Activated CD8-positive, alpha-beta memory T cell treated with anti-CD3 and anti-CD28 coated beads, Interleukin-2, amount 50 U/mL, for 1 hour (primary cell): ENCODE measurements around the gene PLA2G2A.
"Not testable (repeated sequence)": the region's sequence is repeated elsewhere in the genome, so short reads cannot be mapped to it uniquely, and the experiment has no call there.

Experiments used
- DNase-seq: peaks from one replicate; pipeline ENCODE4 v3.0.0-alpha.2; 2020; ENCODE audit errors: extremely low read depth

PLA2G2A gene, protein sequence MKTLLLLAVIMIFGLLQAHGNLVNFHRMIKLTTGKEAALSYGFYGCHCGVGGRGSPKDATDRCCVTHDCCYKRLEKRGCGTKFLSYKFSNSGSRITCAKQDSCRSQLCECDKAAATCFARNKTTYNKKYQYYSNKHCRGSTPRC

DNA sequence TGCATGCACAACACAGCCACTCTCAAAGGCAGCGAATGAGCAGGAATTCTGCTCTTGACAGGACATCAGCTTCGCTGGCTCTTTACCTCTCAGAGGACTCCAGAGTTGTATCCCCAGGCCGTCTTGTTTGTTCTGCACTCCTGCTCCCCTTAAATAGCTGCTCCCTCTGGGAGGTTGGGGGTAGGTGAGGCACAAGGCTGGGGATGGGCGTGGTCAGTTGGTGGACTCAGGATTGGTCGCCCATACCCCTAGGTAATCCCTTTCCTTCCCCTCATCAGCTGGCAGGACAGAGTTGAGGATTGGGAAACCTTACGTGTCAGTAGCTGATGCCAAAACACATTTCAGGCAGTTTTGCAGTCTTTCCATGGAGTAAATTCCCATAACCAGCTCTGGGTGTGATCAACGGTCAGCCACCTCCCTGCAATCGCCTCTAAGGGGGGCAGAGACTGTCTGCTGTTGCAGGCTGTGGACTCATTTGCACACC lies at the start of gene PLA2G2A:
TSS of gene PLA2G2A (minus strand) at position 125 of the 484 bp plus-strand sequence. CDS start 845 bp downstream, outside the sequence.
- no peak for DNase-seq

DNA sequence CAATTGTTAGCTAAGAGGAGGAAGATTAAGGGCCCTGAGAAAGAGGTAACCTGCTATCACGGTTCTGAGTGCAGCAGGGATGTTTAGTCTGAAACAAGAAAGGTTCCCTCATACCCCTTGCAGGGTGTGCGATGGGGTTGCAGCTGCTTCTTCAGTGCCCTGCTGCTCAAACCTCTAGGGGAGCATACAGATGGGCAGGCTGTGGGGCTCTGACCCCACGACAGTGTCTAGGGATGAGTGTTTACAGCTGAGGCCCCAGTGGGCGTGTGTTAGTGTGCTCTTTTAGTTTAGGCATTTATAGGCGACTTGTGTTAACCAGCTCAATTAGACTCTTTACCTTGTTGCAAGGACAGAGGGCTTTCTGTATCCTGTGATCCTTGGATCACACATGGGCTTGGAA lies 49.3 kb upstream of the PLA2G2A start:
- DNase-seq = no peak

GRCh38 chr1:20028125-20028524 lies 48.7 kb upstream of the PLA2G2A start:
- DNase-seq = no peak

DNA sequence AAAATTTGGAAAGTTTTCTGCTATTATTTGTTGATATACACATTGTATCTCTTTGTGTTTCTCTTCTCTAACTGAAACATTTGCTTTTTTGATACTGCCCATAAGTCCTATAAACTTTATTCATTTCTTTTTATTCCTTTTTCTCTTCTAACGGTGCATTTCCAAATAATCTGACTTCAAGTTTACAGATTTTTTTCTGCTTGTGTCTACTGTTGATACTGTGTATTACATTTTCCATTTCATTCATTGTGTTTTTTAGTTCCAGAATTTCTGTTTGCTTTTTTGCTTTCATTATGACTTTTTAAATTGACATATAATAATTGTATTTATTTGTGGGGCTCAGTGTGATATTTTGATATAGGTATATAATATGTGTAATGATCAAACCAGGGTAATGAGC lies 38.3 kb upstream of the PLA2G2A start:
- DNase-seq = no peak

DNA sequence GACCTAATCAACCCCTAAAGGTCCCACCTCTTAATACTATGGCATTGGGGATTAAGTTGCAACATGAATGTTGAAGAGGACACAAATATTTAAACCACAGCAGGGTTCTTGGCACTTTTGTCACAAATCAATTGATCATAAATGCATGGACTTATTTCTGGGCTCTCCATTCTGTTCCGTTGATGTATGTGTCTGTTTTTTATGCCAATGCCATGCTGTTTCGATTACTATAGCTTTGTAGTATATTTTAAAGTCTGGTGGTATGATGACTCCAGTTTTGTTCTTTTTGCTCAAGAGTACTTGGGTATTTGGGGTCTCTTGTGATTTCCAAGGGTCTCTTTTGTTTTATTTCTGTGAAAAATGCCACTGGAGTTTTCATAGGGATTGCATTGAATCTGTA lies 34.7 kb upstream of the PLA2G2A start:
- DNase-seq = no peak

DNA sequence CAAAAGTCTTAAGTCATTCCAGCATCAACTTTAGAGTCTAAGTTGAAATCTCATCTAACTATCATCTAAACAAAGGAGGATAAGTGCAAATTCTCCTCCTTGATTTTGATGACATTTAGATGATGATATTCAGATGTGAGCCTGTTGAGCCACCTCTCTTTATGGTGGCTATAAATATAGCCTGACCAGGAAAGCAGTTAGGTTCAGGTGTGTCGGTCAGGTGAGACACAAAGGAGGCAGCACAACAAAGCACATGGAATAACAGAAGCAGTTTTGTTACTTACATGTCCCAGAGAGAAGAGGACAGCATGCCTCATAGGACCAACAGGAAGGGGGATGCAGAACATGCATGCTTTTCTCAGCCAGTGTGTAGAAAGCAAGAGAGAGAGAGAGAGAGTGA lies 30.6 kb upstream of the PLA2G2A start:
- DNase-seq = no peak

GRCh38 chr1:20009212-20009611 lies 29.8 kb upstream of the PLA2G2A start:
- DNase-seq = no peak

DNA sequence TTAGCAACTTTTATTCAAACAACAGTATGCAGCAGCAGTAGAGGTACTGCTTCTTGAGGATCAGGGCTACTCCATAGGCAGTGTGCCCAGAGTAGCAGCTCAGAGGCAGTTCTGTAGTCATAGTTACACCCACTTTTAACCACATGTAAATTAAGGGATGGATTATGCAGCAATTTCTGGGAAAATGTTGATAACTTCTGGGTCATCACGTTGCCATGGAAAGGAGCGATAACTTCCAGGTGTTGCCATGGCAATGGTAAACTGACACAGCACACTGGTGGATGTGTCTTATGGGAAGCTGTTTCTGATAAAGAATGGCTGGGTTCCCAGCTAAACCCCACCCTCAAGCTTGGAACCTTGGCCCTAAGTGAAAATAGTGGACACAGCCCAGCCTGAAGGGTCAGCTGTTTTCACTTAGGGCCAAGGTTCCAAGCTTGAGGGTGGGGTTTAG lies 29.0 kb upstream of the PLA2G2A start:
- no peak for DNase-seq

DNA sequence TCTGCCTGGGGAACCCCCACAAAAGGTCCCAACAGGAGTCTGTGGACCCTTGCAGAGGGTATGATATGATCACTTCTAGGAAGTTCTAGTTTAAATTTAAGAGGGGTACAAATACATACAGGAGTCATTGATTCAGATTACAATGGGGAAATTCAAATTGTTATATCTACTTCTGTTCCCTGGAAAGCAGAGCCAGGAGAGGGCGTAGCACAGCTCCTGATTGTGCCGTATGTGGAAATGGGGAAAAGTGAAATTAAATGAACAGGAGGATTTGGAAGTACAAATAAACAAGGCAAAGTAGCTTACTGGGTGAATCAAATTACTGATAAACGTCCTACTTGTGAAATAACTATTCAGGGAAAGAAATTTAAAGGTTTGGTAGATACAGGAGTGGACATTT lies 19.4 kb upstream of the PLA2G2A start:
- not testable (repeated sequence) for DNase-seq

DNA sequence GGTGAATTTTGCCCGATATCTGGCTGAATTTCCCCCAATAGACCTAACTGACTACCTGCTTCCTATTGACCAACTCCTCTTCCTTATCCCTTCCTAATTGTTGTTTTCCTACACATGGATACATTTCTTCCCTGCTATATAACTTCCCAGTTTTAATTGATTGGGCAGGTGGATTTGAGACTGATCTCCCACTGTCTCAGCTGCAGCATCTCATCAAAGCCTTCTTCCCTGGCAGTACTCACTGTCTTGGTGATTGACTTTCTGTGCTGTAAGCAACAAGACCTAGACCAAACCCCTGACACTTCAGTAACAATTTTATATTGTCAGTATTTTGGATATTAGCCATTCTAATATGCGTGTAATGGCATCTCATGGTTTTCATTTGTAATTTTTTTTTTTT lies 11.3 kb upstream of the PLA2G2A start:
- DNase-seq = no peak

DNA sequence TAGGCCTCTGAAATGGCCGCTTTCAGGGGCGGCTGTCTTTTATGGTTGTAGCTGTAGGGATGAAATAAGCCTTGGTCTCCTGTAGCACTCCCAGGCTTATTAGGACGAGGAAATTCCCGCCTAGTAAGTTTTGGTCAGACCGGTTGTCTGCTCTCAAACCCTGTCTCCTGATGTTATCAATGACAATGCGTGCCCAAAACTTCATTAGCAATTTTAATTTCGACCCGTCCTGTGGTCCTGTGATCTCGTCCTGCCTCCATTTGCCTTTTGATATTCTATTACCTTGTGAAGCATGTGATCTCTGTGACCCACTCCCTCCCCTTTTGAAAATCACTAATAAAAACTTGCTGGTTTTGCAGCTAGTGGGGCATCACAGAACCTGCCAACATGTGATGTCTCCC lies 10.8 kb upstream of the PLA2G2A start:
- DNase-seq = not testable (repeated sequence)

DNA sequence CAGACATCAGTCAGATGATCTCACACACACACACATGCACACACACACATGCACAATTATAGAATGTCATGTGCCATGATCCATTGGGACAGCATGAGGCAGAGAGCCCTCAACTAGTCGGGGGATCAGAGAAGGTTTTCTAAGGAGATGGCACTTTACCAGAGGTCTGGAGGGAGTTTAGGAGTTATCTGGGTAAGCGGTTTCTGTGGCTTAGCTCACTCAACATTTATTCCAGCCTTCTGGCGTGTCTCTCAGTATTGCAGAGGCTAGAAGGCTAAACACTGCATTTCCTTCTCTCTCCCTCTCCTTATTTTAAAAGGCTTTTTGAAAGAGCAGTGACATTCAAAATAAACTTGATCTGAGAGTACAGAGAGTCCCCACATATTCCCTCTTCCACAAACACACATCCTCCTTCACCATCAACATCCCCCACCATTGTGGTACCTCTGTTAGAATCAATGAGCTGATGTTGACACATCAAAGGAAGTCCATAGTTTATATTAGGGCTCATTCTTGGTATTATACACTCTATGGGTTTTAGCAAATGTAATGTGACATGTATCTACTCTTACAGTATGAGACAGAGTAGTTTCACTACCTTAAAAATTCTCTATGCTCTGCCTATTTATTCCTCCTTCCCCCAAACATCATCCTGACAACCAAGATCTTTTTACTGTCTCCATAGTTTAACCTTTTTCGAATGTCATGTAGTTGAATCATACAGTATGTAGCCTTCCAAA lies 9.0 kb upstream of the PLA2G2A start:
- no peak for DNase-seq

DNA sequence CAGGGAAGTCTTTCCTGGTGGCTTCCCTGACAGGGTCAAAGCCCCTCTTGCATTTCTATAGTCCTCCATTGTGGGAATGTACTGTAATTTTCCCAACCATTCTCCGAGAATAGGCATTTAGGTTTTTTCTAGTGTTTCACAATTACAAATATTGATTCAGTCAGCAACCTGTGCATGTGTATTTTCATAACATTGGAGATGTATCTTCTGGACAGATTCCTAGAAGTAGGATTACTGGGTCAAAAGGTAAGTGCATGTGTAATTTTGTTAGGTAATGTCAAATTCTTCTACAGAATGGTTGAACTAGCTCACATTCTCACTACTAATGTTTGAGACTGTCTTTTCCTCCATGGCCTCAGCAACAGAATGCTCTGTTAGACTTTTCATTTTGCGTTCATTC lies 8.3 kb upstream of the PLA2G2A start:
- DNase-seq = no peak

DNA sequence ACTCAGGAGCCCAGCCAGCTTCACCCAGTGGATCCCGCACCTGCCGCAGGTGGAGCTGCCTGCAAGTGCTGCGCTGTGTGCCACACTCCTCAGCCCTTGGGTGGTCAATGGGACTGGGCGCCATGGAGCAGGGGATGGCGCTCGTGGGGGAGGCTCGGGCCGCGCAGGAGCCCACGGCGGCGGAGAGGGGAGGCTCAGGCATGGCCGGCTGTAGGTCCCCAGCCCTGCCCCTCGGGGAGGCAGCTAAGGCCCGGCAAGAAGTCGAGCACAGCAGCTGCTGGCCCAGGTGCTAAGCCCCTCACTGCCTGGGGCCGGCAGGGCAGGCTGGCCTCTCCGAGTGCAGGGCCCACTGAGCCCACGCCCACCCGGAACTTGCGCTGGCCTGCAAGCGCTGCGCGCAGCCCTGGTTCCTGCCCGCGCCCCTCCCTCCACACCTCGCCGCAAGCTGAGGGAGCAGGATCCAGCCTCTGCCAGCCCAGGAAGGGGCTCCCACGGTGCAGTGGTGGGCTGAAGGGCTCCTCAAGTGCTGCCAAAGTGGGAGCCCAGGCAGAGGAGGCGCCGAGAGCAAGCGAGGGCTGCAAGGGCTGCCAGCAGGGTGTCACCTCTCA lies 5.1 kb upstream of the PLA2G2A start:
- not testable (repeated sequence) for DNase-seq

DNA sequence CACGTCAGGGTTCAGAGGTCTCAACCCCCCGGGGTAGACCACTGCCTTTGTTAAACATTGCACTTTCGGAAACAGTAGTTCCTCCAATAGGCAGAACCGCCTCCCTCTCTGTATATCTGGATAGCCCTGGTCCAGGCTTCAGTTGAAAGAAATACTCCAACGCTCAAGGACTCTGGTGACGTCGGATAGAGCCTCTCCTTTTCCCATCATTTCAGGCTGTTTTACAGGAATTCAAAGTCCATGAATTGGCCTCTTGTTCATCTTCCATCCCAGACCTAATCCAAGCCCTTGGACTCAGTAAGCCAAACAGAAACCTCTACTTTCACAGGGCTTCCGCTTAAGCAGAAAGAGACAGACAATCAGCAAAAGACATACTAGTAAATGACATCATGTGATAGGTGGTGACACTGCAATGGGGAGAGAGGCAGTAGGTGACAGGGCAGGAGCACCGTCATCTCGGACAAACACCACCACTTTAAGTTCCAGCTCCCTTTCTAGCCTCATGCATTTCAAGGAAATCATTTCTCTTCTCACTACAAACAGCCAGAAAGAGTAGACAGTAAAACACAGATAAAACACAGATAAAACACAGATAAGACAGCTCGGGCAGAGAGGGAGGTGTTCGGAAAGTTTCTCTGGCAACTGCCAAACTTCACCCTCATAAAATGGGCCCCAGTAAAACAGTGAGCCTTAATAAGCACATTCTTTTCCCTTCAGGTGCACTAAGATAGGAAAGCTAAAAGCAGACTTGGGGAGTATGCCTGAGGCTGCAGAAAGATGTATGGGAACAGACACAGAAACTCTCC lies 2.3 kb upstream of the PLA2G2A start:
- no peak for DNase-seq

GRCh38 chr1:19981170-19981506 lies 1.7 kb upstream of the PLA2G2A start:
- DNase-seq = no peak

DNA sequence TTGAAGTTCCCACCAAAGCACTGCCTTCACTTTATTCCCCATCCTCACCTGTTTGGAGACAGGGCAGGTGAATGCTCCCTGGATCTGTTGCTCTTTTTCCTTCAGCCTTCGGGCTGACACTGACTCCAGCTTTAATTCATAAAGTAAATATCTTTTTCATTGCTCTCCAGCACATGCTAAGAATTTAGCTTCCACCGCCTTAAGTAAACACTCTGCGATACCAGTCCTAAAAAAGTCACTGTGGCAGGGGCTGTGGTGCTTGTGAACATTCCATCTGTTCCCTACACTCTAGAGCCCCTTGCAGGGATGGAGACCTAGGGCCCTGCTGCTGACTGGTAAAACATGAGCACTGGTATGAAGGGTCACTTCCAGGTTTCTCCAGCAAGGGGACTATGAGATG lies 896 bp upstream of the PLA2G2A start:
- no peak for DNase-seq

- no peak for DNase-seq
These were observed 1.3 kb downstream of the PLA2G2A start for GRCh38 chr1:19978143-19978542.

- DNase-seq = no peak
These were observed 3.0 kb downstream of the PLA2G2A start for GRCh38 chr1:19976317-19977003.

GRCh38 chr1:19975423-19976193 lies 3.8 kb downstream of the PLA2G2A start:
- no peak for DNase-seq

- no peak for DNase-seq
These were observed 4.5 kb downstream of the PLA2G2A start for GRCh38 chr1:19974822-19975416.
